ENCODE data around the gene PACS2. TPM values are rescaled to one million over a fixed set of nuclear protein-coding genes. Genes with fewer than 3 reads are reported as not detected.

PACS2 gene
- total and polyA plus RNA-seq, 2 donors (not counting 3 experiments of a cell fraction or from before 2014, with no cell fraction given): 52.7 to 86.3 TPM

- Histone ChIP-seq H3K36me3 (ENCODE audit: control insufficient read depth in 2 of 2, extremely low read depth in 1 of 2, insufficient read depth in 2 of 2, low read length in 2 of 2) (peaks cover 2 to 26% of the 10 kb centered on the region in 2 experiments), H4K20me1 (replicated peaks; ENCODE audit: control insufficient read depth, extremely low read depth, insufficient read depth, low read length) (peaks cover 2% of the 10 kb centered on the region), H3K9me3 (replicated peaks; ENCODE audit: control insufficient read depth, insufficient read depth, low read length) (no peaks in the 10 kb centered on the region), H2AFZ (ENCODE audit: low read depth, low read length) (no peak overlapping the region), H3K4me1 (ENCODE audit: control insufficient read depth, extremely low read depth, insufficient read depth, low read length) (peaks cover 18% of the 10 kb centered on the region), H3K4me2 (ENCODE audit: insufficient read depth, low read length) (no peak overlapping the region), H3K9ac (replicated peaks; ENCODE audit: extremely low read depth, insufficient read depth, low read length) (no peak overlapping the region), H3K27me3 (ENCODE audit: control insufficient read depth in 2 of 2, insufficient read depth in 2 of 2, low read length in 2 of 2) (no peaks in the 10 kb centered on the region), H3K27ac (ENCODE audit: insufficient read depth, low read depth, low read length) (no peak overlapping the region), H3K79me2 (ENCODE audit: control insufficient read depth, insufficient read depth, low read length) (peaks cover 69% of the 10 kb centered on the region), H3K4me3 (replicated peaks in 1 of 3; ENCODE audit: insufficient read depth in 1 of 3, low read depth in 1 of 3, low read length in 3 of 3) (no peak overlapping the region), H3K9me1 (replicated peaks; ENCODE audit: control insufficient read depth, extremely low read depth, insufficient read depth, low read length) (no peaks in the 10 kb centered on the region)
- intact Hi-C loops (cut with micrococcal nuclease) (no loop called here), dilution Hi-C loops (cut with MboI; ENCODE audit: extremely low pct_ligation_motif_present, low sequenced_read_pairs) (no loop called here)
- ChIA-PET POLR2A (no interaction called here), CTCF (interaction anchor here (1.1 to 4.7 kb wide), 2 partner anchors 11 to 67 kb away, joined by 5 to 17 read pairs; no protein-coding TSS in a partner anchor)
- DNase-seq (ENCODE audit: low read depth, low spot score) (no peak), FAIRE-seq (no peak)
- TF ChIP-seq MYC (IDR thresholded peaks at IDR 0.05; ENCODE audit: low read depth, low read length) (no peak), POLR2A (IDR thresholded peaks at IDR 0.05; ENCODE audit: low read depth, low read length) (no peak), POLR2AphosphoS5 (IDR thresholded peaks at IDR 0.05; ENCODE audit: insufficient read depth, low read depth, low read length) (no peak), JUN (IDR thresholded peaks at IDR 0.05; ENCODE audit: borderline replicate concordance, insufficient read depth, insufficient read length, low read depth) (no peak), FOS (IDR thresholded peaks at IDR 0.05; ENCODE audit: borderline replicate concordance, insufficient read depth, low read length) (no peak), EZH2 (IDR thresholded peaks at IDR 0.05; ENCODE audit: borderline replicate concordance, low read depth, low read length, severe bottlenecking) (no peak), GATA2 (IDR thresholded peaks at IDR 0.05; ENCODE audit: insufficient read depth, insufficient read length, low read depth, low read length) (no peak), MAX (IDR thresholded peaks at IDR 0.05; ENCODE audit: insufficient read depth, insufficient read length) (no peak), CTCF (IDR thresholded peaks at IDR 0.05; ENCODE audit: extremely low read depth in 1 of 2, insufficient read depth in 1 of 2, low read depth in 1 of 2, low read length in 2 of 2) (no peak)
- no TSS peak for BruUV-seq (replicated peaks)
These were observed 122.6 kb downstream of the PACS2 start for GRCh38 chr14:105436891-105437722.
